Smooth muscle cell (in vitro differentiated cells): ENCODE data around the gene FADD. TPM values are rescaled to one million over a fixed set of nuclear protein-coding genes. Genes with fewer than 3 reads are reported as not detected.

Experiments used
- DNase-seq: peaks from one replicate; lab custom pipeline; 2025; ENCODE audit not compliant: unreplicated experiment; lab: John Stamatoyannopoulos, UW
- H2AFZ ChIP-seq: fragments of 200-600 bp; sonication (generic); 2 replicates; pipeline ENCODE4 v1.6.0; 2016; ENCODE audit warnings: antibody characterized with exemption, low read depth, mild to moderate bottlenecking
- H3F3A ChIP-seq: fragments of 200-600 bp; sonication (generic); 2 replicates; pipeline ENCODE4 v1.6.0; 2017; ENCODE audit warnings: antibody characterized with exemption, low read depth
- H3K27ac ChIP-seq: fragments of 200-600 bp; sonication (generic); 2 replicates; pipeline ENCODE4 v1.5.1; 2016; ENCODE audit warnings: low read depth, mild to moderate bottlenecking
- H3K27me3 ChIP-seq: fragments of 200-600 bp; sonication (generic); 2 replicates; pipeline ENCODE4 v1.6.1; 2016; ENCODE audit warnings: low read depth, mild to moderate bottlenecking
- H3K36me3 ChIP-seq: fragments of 200-600 bp; sonication (generic); 2 replicates; pipeline ENCODE4 v1.5.1; 2016; ENCODE audit warnings: low read depth
- H3K4me1 ChIP-seq: fragments of 200-600 bp; sonication (generic); 2 replicates; pipeline ENCODE4 v1.5.1; 2016; ENCODE audit warnings: low read depth
- H3K4me2 ChIP-seq: fragments of 200-600 bp; sonication (generic); 2 replicates; pipeline ENCODE4 v1.6.0; 2016; ENCODE audit warnings: mild to moderate bottlenecking
- H3K4me3 ChIP-seq: fragments of 200-600 bp; sonication (generic); 2 replicates; pipeline ENCODE4 v1.5.1; 2016; ENCODE audit warnings: mild to moderate bottlenecking
- H3K79me2 ChIP-seq: fragments of 200-600 bp; sonication (generic); 2 replicates; pipeline ENCODE4 v1.6.0; 2016; ENCODE audit warnings: low read depth, mild to moderate bottlenecking
- H3K9ac ChIP-seq: fragments of 200-600 bp; sonication (generic); 2 replicates; pipeline ENCODE4 v1.6.0; 2016; ENCODE audit warnings: low read depth
- H3K9me3 ChIP-seq: fragments of 200-600 bp; sonication (generic); replicated peaks from 2 replicates; pipeline ENCODE4 v1.5.1; 2016; ENCODE audit warnings: low read depth
- H4K20me1 ChIP-seq: fragments of 200-600 bp; sonication (generic); 2 replicates; pipeline ENCODE4 v1.6.0; 2016; ENCODE audit warnings: low read depth
- CTCF ChIP-seq: fragments of 200-600 bp; sonication (generic); IDR thresholded peaks from 2 replicates; pipeline ENCODE4 v1.5.1; 2017; ENCODE audit warnings: borderline replicate concordance, mild to moderate bottlenecking, antibody characterized with exemption; ENCODE audit not compliant: insufficient read depth, poor library complexity, severe bottlenecking
- WGBS: methylation state at CpG from one replicate; pipeline ENCODE4 v1.1.7; 2016; ENCODE audit warnings: low lambda C conversion rate; 5-methylcytosine and 5-hydroxymethylcytosine counted together
- polyA plus RNA-seq: library from polyadenylated mRNA; unstranded; fragments of >200 nt; fragmentation: Nextera tagmentation; extraction: Ambion mirVana; gene quantifications from 2 replicates; pipeline ENCODE4 v1.2.1, GENCODE V29; 2016
- total RNA-seq: library from RNA; depleted of rRNA; stranded (reverse); fragments of >200 nt; gene quantifications from 2 replicates; pipeline ENCODE4 v1.2.3, GENCODE V29; 2014

Gene FADD
- total and polyA plus RNA-seq, 2 experiments from 2014 or later: 22.2 to 41.3 TPM

GRCh38 chr11:70186936-70187335, 16.2 kb upstream of the FADD start:
- H3K27me3 ChIP-seq: no peaks in the 10 kb centered on the region
- H3K36me3 ChIP-seq: no peaks in the 10 kb centered on the region
- TF ChIP-seq CTCF: no peak
- no peak overlapping the region for H3K4me3 ChIP-seq
- H3K4me1 ChIP-seq: no peaks in the 10 kb centered on the region
- H3K27ac ChIP-seq: no peak overlapping the region
- 94% methylated on average over 10 of the region's 10 CpGs for WGBS
- H3K4me2 ChIP-seq: no peak overlapping the region
- no peak overlapping the region for H2AFZ ChIP-seq
- H3F3A ChIP-seq: no peaks in the 10 kb centered on the region
- no peak for DNase-seq
- no peaks in the 10 kb centered on the region for H3K9me3 ChIP-seq
- H3K9ac ChIP-seq: no peak overlapping the region
- H3K79me2 ChIP-seq: no peaks in the 10 kb centered on the region
- no peaks in the 10 kb centered on the region for H4K20me1 ChIP-seq

- Histone ChIP-seq H3K36me3 (no peaks in the 10 kb centered on the region), H3K4me1 (no peaks in the 10 kb centered on the region), H4K20me1 (no peaks in the 10 kb centered on the region), H3K9me3 (no peaks in the 10 kb centered on the region), H3K79me2 (no peaks in the 10 kb centered on the region), H2AFZ (no peak overlapping the region), H3K4me2 (no peak overlapping the region), H3K27me3 (no peaks in the 10 kb centered on the region), H3K27ac (no peak overlapping the region), H3K4me3 (no peak overlapping the region), H3K9ac (no peak overlapping the region), H3F3A (no peaks in the 10 kb centered on the region)
- no peak for TF ChIP-seq CTCF
- DNase-seq: no peak
- 87% methylated on average over 15 of the region's 15 CpGs for WGBS
Observed at GRCh38 chr11:70187771-70188170, 15.3 kb upstream of the FADD start.

GRCh38 chr11:70189622-70190021, 13.5 kb upstream of the FADD start:
- no peak overlapping the region for H3K27ac ChIP-seq
- H3F3A ChIP-seq: no peaks in the 10 kb centered on the region
- DNase-seq: no peak
- H3K4me1 ChIP-seq: no peaks in the 10 kb centered on the region
- no peak overlapping the region for H3K4me3 ChIP-seq
- H3K4me2 ChIP-seq: no peak overlapping the region
- WGBS: 92% methylated on average over 11 of the region's 11 CpGs
- no peaks in the 10 kb centered on the region for H4K20me1 ChIP-seq
- no peaks in the 10 kb centered on the region for H3K27me3 ChIP-seq
- no peaks in the 10 kb centered on the region for H3K36me3 ChIP-seq
- H3K79me2 ChIP-seq: no peaks in the 10 kb centered on the region
- no peak overlapping the region for H2AFZ ChIP-seq
- H3K9me3 ChIP-seq: no peaks in the 10 kb centered on the region
- no peak for TF ChIP-seq CTCF
- no peak overlapping the region for H3K9ac ChIP-seq

- H3F3A ChIP-seq: no peaks in the 10 kb centered on the region
- H3K9ac ChIP-seq: no peak overlapping the region
- 15% methylated on average over 22 of the region's 22 CpGs for WGBS
- H3K4me2 ChIP-seq: no peak overlapping the region
- peak; percentile 94 for TF ChIP-seq CTCF
- no peak overlapping the region for H2AFZ ChIP-seq
- H4K20me1 ChIP-seq: no peaks in the 10 kb centered on the region
- no peak overlapping the region for H3K27ac ChIP-seq
- H3K36me3 ChIP-seq: no peaks in the 10 kb centered on the region
- H3K9me3 ChIP-seq: no peaks in the 10 kb centered on the region
- peak; percentile 38 for DNase-seq
- no peaks in the 10 kb centered on the region for H3K4me1 ChIP-seq
- no peaks in the 10 kb centered on the region for H3K79me2 ChIP-seq
- H3K27me3 ChIP-seq: no peaks in the 10 kb centered on the region
- no peak overlapping the region for H3K4me3 ChIP-seq
Observed at GRCh38 chr11:70191495-70192140, 11.5 kb upstream of the FADD start.
